HEK293 (cell line): ENCODE results near the gene ZHX3.

ENCODE experiments used
- CTCF ChIA-PET: fragments of 350-600 bp; formaldehyde crosslinking; extraction: SDS; loops from one replicate; lab custom pipeline; 2021; ENCODE audit warnings: antibody characterized with exemption; lab: Yijun Ruan, JAX
- POLR2A ChIA-PET: fragments of 300-600 bp; formaldehyde crosslinking; extraction: SDS; loops from one replicate; lab custom pipeline; 2020; ENCODE audit warnings: antibody characterized with exemption, inconsistent platforms; lab: Yijun Ruan, JAX
- H3K27ac ChIP-seq: fragments of 200-500 bp; sonication (Bioruptor generic); 2 replicates; pipeline ENCODE4 v1.5.1; 2014; ENCODE audit warnings: low read depth, low read length, control low read depth, inconsistent platforms; ENCODE audit errors: extremely low read depth
- H3K36me3 ChIP-seq, 2 experiments: fragments of 200-500 bp in 1 of 2; sonication (Bioruptor generic) in 1 of 2; 1 replicate in 1 of 2; 2 replicates in 1 of 2; pipeline ENCODE4 v1.5.1; 2014 to 2017; ENCODE audit warnings: inconsistent platforms in 2 of 2, low read length in 2 of 2; ENCODE audit not compliant: control insufficient read depth in 2 of 2, insufficient read depth in 1 of 2
- H3K4me1 ChIP-seq: fragments of 200-500 bp; sonication (Bioruptor generic); 2 replicates; pipeline ENCODE4 v1.5.1; 2014; ENCODE audit warnings: mild to moderate bottlenecking, low read length, inconsistent platforms; ENCODE audit not compliant: control insufficient read depth, insufficient read depth
- H3K4me3 ChIP-seq: 2 replicates; pipeline ENCODE4 v1.5.1; 2011; ENCODE audit warnings: low read depth, mild to moderate bottlenecking, control low read depth, low read length, moderate library complexity
- H3K9me3 ChIP-seq: fragments of 200-500 bp; sonication (Bioruptor generic); 2 replicates; pipeline ENCODE4 v1.5.1; 2014; ENCODE audit warnings: low read depth, low read length, inconsistent platforms; ENCODE audit not compliant: control insufficient read depth, insufficient read depth
- HIC1 ChIP-seq: fragments of 450-650 bp; formaldehyde crosslinking; IDR thresholded peaks from 2 replicates; pipeline ENCODE4 v1.5.1; 2016; ENCODE audit warnings: missing biosample characterization, missing genetic modification characterization
- HOXC10 ChIP-seq: sonication (generic); formaldehyde crosslinking; IDR thresholded peaks from 2 replicates; pipeline ENCODE4 v1.8.1; 2023; ENCODE audit warnings: mild to moderate bottlenecking, missing genetic modification reagents
- PATZ1 ChIP-seq: fragments of 450-650 bp; formaldehyde crosslinking; IDR thresholded peaks from 2 replicates; pipeline ENCODE4 v1.5.1; 2016; ENCODE audit warnings: missing biosample characterization, missing genetic modification characterization
- PRDM2 ChIP-seq: fragments of 450-650 bp; formaldehyde crosslinking; IDR thresholded peaks from 2 replicates; pipeline ENCODE4 v1.5.1; 2016; ENCODE audit warnings: missing biosample characterization, missing genetic modification characterization, borderline replicate concordance
- SP7 ChIP-seq: fragments of 450-650 bp; formaldehyde crosslinking; IDR thresholded peaks from 2 replicates; pipeline ENCODE4 v1.5.1; 2016; ENCODE audit warnings: missing biosample characterization, missing genetic modification characterization
- ZBTB1 ChIP-seq: fragments of 450-650 bp; formaldehyde crosslinking; IDR thresholded peaks from 2 replicates; pipeline ENCODE4 v1.5.1; 2016; ENCODE audit warnings: missing biosample characterization, missing genetic modification characterization
- ZFP69B ChIP-seq: fragments of 450-650 bp; formaldehyde crosslinking; IDR thresholded peaks from 2 replicates; pipeline ENCODE4 v1.5.1; 2016; ENCODE audit warnings: missing biosample characterization, missing genetic modification characterization
- ZNF114 ChIP-seq: fragments of 450-650 bp; formaldehyde crosslinking; IDR thresholded peaks from 2 replicates; pipeline ENCODE4 v1.5.0; 2017; ENCODE audit warnings: missing biosample characterization, missing genetic modification characterization
- ZNF211 ChIP-seq: fragments of 450-650 bp; formaldehyde crosslinking; IDR thresholded peaks from 2 replicates; pipeline ENCODE4 v1.5.1; 2016; ENCODE audit warnings: low read depth, missing biosample characterization, missing genetic modification characterization
- ZNF341 ChIP-seq: fragments of 450-650 bp; formaldehyde crosslinking; IDR thresholded peaks from 2 replicates; pipeline ENCODE4; 2016; ENCODE audit warnings: low read depth, missing biosample characterization, missing genetic modification characterization
- ZNF354C ChIP-seq: fragments of 450-650 bp; formaldehyde crosslinking; IDR thresholded peaks from 2 replicates; pipeline ENCODE4 v1.5.1; 2016; ENCODE audit warnings: missing biosample characterization, missing genetic modification characterization, low read depth, borderline replicate concordance
- ZNF362 ChIP-seq: fragments of 450-650 bp; formaldehyde crosslinking; IDR thresholded peaks from 2 replicates; pipeline ENCODE4 v1.5.1; 2016; ENCODE audit warnings: missing biosample characterization, missing genetic modification characterization
- ZNF366 ChIP-seq: fragments of 450-650 bp; formaldehyde crosslinking; conservative IDR thresholded peaks from 2 replicates; pipeline ENCODE4 v1.5.1; 2016; ENCODE audit warnings: missing biosample characterization, missing genetic modification characterization
- ZNF416 ChIP-seq: fragments of 450-650 bp; formaldehyde crosslinking; IDR thresholded peaks from 2 replicates; pipeline ENCODE4 v1.5.1; 2016; ENCODE audit warnings: missing biosample characterization, missing genetic modification characterization
- ZNF530 ChIP-seq: fragments of 450-650 bp; formaldehyde crosslinking; IDR thresholded peaks from 2 replicates; pipeline ENCODE4 v1.5.1; 2016; ENCODE audit warnings: low read depth, missing biosample characterization, missing genetic modification characterization
- ZNF626 ChIP-seq: fragments of 450-650 bp; sonication (Bioruptor Pico); formaldehyde crosslinking; IDR thresholded peaks from 2 replicates; pipeline ENCODE4 v1.5.1; 2018; ENCODE audit warnings: missing biosample characterization, missing genetic modification characterization, inconsistent platforms
- ZNF629 ChIP-seq: fragments of 450-650 bp; formaldehyde crosslinking; IDR thresholded peaks from 2 replicates; pipeline ENCODE4 v1.5.1; 2017; ENCODE audit warnings: missing biosample characterization, missing genetic modification characterization
- ZNF747 ChIP-seq: fragments of 450-650 bp; formaldehyde crosslinking; IDR thresholded peaks from 2 replicates; pipeline ENCODE4 v1.5.1; 2016; ENCODE audit warnings: missing biosample characterization, missing genetic modification characterization

ZHX3 gene

GRCh38 chr20:41349943-41350342 lies 32.4 kb upstream of the ZHX3 start (continued):
- TF ChIP-seq ZNF747 (tag by site-specific recombination), result no peak
- TF ChIP-seq PRDM2 (tag by site-specific recombination), result no peak

GRCh38 chr20:41349266-41349665 lies 31.7 kb upstream of the ZHX3 start:
- H3K27ac ChIP-seq, result no peak overlapping the region
- H3K36me3 ChIP-seq, result peaks cover 0 to 74% of the 10 kb centered on the region in 2 experiments; a peak in 1 of 3 replicates
- ChIA-PET POLR2A (no interaction called here), CTCF (interaction anchor here (0.6 kb wide), 1 partner anchor 15 kb away, joined by 3 read pairs; no protein-coding TSS in a partner anchor)
- TF ChIP-seq ZNF366 (tag by site-specific recombination) (0 out of 2 replicates have a peak, but pooled peaks have one; percentile 40), ZNF114 (tag by site-specific recombination) (no peak), SP7 (tag by site-specific recombination) (no peak), ZNF354C (no peak), ZBTB1 (no peak), HOXC10 (CRISPR knock-in tag) (no peak)
- no peaks in the 10 kb centered on the region for H3K9me3 ChIP-seq
- no peak overlapping the region for H3K4me3 ChIP-seq
- H3K4me1 ChIP-seq, result no peaks in the 10 kb centered on the region

GRCh38 chr20:41348430-41349172 lies 31.1 kb upstream of the ZHX3 start:
- CTCF ChIA-PET, result interaction anchor here (0.6 kb wide), 2 partner anchors 9 to 14 kb away, joined by 3 to 5 read pairs; no protein-coding TSS in a partner anchor
- TF ChIP-seq PATZ1 (tag by site-specific recombination), result no peak
- TF ChIP-seq ZNF341, result no peak
- no peak for TF ChIP-seq ZNF629 (tag by site-specific recombination)
- TF ChIP-seq ZNF530 (tag by site-specific recombination), result no peak
- TF ChIP-seq ZNF626, result no peak
- TF ChIP-seq ZNF416 (tag by site-specific recombination), result no peak
- no peak for TF ChIP-seq ZFP69B (tag by site-specific recombination)
- no peak for TF ChIP-seq HIC1
- TF ChIP-seq ZNF211 (tag by site-specific recombination), result no peak
- no peak for TF ChIP-seq ZNF362 (tag by site-specific recombination)

More at GRCh38 chr20:41348430-41349172, 31.1 kb upstream of the ZHX3 start:
- Histone ChIP-seq H3K9me3 (no peaks in the 10 kb centered on the region), H3K4me3 (no peak overlapping the region), H3K4me1 (no peaks in the 10 kb centered on the region), H3K27ac (no peak overlapping the region), H3K36me3 (peaks cover 0 to 72% of the 10 kb centered on the region in 2 experiments; a peak in 1 of 3 replicates)
- POLR2A ChIA-PET, result no interaction called here
